Ecto neural progenitor cell (in vitro differentiated cells): ENCODE data around the gene PMPCA.

Experiments used
- DNase-seq: peaks from one replicate; pipeline ENCODE4 v3.0.0-alpha.2; 2018; ENCODE audit warnings: low spot score

PMPCA gene

GRCh38 chr9:136456258-136456657 lies 45.8 kb downstream of the PMPCA start:
- no peak for DNase-seq

- DNase-seq = no peak
These were observed 46.9 kb downstream of the PMPCA start for GRCh38 chr9:136457326-136457725.

GRCh38 chr9:136459425-136459824 lies 49.0 kb downstream of the PMPCA start:
- DNase-seq = no peak

GRCh38 chr9:136460772-136461325 lies 50.4 kb downstream of the PMPCA start:
- DNase-seq = no peak

- no peak for DNase-seq
These were observed 52.2 kb downstream of the PMPCA start for GRCh38 chr9:136462664-136463063.

GRCh38 chr9:136463578-136463977 lies 53.1 kb downstream of the PMPCA start:
- no peak for DNase-seq

- no peak for DNase-seq
These were observed 53.8 kb downstream of the PMPCA start for GRCh38 chr9:136464241-136464640.

- no peak for DNase-seq
These were observed 55.2 kb downstream of the PMPCA start for GRCh38 chr9:136465500-136466154.

- DNase-seq = no peak
These were observed 55.7 kb downstream of the PMPCA start for GRCh38 chr9:136466155-136466541.

- DNase-seq = no peak
These were observed 57.3 kb downstream of the PMPCA start for GRCh38 chr9:136467766-136468165.

GRCh38 chr9:136470356-136470755 lies 59.9 kb downstream of the PMPCA start:
- no peak for DNase-seq

- no peak for DNase-seq
These were observed 60.5 kb downstream of the PMPCA start for GRCh38 chr9:136470792-136471469.

- DNase-seq = no peak
These were observed 61.5 kb downstream of the PMPCA start for GRCh38 chr9:136471802-136472487.

- DNase-seq = no peak
These were observed 62.3 kb downstream of the PMPCA start for GRCh38 chr9:136472640-136473353.

- no peak for DNase-seq
These were observed 62.9 kb downstream of the PMPCA start for GRCh38 chr9:136473354-136473721.
